Muscle layer of colon (tissue), 2 donors: ENCODE results near the gene SLC7A6OS.
A peak's percentile ranks its signal among the peaks of the same experiment; 100 is the strongest.

Source experiments
- H3K27ac ChIP-seq: one replicate; pipeline ENCODE4 v1.7.0; 2013; ENCODE audit warnings: low read depth, mild to moderate bottlenecking, low read length, moderate library complexity
- H3K27me3 ChIP-seq, 2 donors: one replicate each; pipeline ENCODE4 v1.7.0; 2013; ENCODE audit warnings: low read length in 2 of 2, mild to moderate bottlenecking in 2 of 2; ENCODE audit not compliant: insufficient read depth in 2 of 2, control insufficient read depth in 1 of 2
- H3K36me3 ChIP-seq: one replicate; pipeline ENCODE4 v1.7.0; 2013; ENCODE audit warnings: mild to moderate bottlenecking, low read length; ENCODE audit not compliant: insufficient read depth
- H3K4me1 ChIP-seq: one replicate; pipeline ENCODE4 v1.7.0; 2013; ENCODE audit warnings: mild to moderate bottlenecking, low read length; ENCODE audit not compliant: insufficient read depth
- H3K4me3 ChIP-seq, 2 donors: one replicate each; pipeline ENCODE4 v1.7.0; 2013; ENCODE audit warnings: low read length in 2 of 2, low read depth in 1 of 2, mild to moderate bottlenecking in 1 of 2, moderate library complexity in 1 of 2
- H3K9ac ChIP-seq: one replicate; pipeline ENCODE4 v1.7.0; 2013; ENCODE audit warnings: low read length
- H3K9me3 ChIP-seq: one replicate; pipeline ENCODE4 v1.7.0; 2013; ENCODE audit warnings: mild to moderate bottlenecking, low read length
- donor health status: abdominal sarcoma.
- donor health status: Adenocarcinoma of cecum.

SLC7A6OS gene

DNA sequence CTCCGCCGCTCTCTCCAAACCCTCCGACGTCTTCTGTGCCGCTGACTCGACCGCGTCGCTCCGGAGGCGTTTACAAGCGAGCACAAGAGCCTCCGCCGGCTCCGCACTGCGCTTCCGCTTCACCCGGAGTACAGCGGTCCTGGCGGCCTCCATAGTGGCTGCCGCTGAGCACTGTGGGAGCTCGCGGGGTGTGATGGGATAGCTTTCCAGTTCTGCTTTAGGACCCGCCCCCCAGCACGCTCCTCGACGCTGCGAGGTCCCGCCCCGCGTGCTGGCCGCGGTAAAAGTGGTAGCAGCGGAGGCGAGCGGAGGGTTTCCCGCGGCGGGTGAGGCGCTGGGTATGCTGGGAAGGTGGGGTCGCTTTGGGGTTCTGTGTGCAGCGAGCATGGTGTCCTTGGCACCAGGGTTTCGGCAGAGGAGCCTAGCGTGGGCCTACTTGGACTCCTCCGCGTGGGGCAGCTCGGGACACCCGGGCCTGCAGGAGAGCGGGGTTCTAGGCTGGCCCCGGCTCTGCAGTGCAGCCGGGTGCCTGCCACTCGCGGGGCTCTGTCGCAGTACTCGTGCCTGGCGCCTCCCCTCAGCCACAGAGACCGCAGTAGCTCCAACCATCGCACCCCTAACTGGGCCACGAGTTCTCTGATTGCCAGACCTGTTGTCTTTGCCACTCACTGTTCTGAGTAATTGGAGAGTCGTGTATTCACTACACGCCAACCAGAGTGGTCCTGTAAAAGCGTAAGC is at the start of gene SLC7A6OS, which contains the start of gene PRMT7:
Gene SLC7A6OS, minus strand, starts transcription at position 173 of the 738 bp plus-strand sequence. Its CDS starts 20 bp downstream, at position 153.
Gene PRMT7, plus strand, starts transcription at position 246 of the 738 bp plus-strand sequence. CDS start 4,961 bp downstream, outside the sequence.
- Histone ChIP-seq H3K27me3 (no peaks in the 10 kb centered on the region), H3K9me3 (no peaks in the 10 kb centered on the region), H3K4me1 (peaks cover 21% of the 10 kb centered on the region), H3K9ac (peak within 1 kb of the TSS; percentile 84), H3K4me3 (peak within 1 kb of the TSS; percentile 77 to 89), H3K27ac (peak within 1 kb of the TSS; percentile 43), H3K36me3 (peaks cover 28% of the 10 kb centered on the region)

DNA sequence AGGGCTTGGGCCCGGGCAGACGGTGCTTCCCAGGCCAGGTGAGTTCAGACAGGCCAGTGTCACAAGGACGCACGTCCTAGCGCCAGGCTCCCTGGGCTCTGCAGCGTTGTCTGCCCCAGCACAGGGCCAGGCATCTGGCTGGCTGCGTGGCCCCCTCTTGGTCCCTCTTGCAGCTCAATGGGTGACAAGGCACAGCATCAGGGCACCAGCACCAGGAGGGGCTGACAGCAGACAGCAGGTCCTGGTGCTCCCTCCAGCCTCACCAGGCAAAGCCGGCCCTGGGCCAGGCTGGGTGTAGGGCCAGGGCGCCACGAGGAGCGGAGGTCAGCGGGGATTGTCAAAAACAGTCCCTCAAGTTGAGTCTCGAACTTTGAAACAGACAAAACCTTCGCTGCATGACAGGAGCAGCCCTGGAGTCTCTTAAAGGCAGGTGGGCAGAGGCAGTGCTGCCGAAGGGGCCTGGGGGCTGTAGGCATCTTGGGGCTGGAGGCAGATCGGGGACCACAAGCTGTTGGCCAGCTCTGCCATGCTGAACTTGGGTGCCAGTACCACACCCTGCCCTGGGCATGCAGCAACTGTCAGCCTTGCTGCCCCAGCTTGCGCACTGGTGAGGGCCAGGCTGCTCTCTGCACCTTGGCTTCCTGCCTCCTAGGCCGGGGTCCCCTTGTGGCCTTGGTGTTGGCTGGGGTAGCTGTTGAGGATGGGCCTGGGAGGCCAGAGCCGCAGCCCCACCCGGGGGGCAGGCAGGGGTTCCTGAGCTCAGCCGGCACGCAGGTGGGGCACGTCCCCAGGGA is 48.8 kb upstream of the SLC7A6OS start:
- H3K9me3 ChIP-seq: no peaks in the 10 kb centered on the region
- no peak overlapping the region for H3K9ac ChIP-seq
- no peak overlapping the region for H3K27ac ChIP-seq
- peaks cover 10% of the 10 kb centered on the region for H3K4me1 ChIP-seq
- no peak overlapping the region for H3K4me3 ChIP-seq
- H3K36me3 ChIP-seq: peaks cover 25% of the 10 kb centered on the region
- peaks cover 0 to 10% of the 10 kb centered on the region in 2 donors for H3K27me3 ChIP-seq

DNA sequence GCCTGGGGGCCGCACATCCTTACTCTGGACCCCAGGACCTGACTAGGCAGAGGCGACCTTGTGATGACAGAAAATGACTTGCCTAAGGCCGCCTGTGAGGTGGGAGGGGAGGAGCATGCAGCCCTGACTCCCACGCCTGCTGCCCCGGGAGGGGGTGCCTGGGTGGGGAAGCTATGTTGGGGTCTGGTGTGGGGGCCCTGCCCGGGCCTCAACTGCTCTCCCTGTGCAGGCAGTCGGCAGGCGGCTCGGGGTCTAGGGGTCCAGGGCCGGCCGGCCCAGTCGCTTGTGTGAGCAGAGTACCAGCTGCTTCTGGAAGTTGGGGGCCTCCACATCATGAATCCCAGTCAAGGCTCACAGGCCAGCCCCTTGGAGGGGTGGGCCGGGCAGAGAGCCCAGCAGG is 48.2 kb upstream of the SLC7A6OS start:
- peaks cover 0 to 3% of the 10 kb centered on the region in 2 donors for H3K27me3 ChIP-seq

DNA sequence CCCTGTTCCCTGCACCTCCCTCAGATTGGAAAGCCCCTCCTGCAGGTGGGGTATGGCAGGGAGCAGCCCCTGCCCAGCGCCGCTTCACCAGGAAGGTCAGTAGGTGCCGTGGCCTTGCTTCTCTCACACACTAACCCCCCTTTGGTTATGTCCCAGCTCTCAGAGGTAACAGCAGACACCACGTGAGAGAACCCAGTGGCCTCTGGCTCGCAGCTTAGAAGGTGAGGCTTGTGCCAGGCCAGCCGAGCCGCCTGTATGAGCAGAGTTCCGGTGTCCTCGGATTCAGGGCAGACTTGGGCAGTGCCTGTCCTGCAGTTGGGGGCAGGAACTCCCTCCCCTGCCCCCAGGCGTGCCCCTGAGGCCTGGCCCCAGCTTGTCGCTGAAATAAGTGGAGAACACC is 47.2 kb upstream of the SLC7A6OS start:
- H3K4me1 ChIP-seq: peaks cover 10% of the 10 kb centered on the region
- H3K27ac ChIP-seq: no peak overlapping the region
- H3K9me3 ChIP-seq: no peaks in the 10 kb centered on the region
- H3K9ac ChIP-seq: no peak overlapping the region
- peaks cover 41% of the 10 kb centered on the region for H3K36me3 ChIP-seq
- no peak overlapping the region for H3K4me3 ChIP-seq
- no peaks in the 10 kb centered on the region for H3K27me3 ChIP-seq

More for the DNA sequence above, 48.2 kb upstream of the SLC7A6OS start:
- no peaks in the 10 kb centered on the region for H3K9me3 ChIP-seq
- no peak overlapping the region for H3K27ac ChIP-seq
- H3K36me3 ChIP-seq: peaks cover 31% of the 10 kb centered on the region
- peaks cover 10% of the 10 kb centered on the region for H3K4me1 ChIP-seq
- no peak overlapping the region for H3K4me3 ChIP-seq
- no peak overlapping the region for H3K9ac ChIP-seq

DNA sequence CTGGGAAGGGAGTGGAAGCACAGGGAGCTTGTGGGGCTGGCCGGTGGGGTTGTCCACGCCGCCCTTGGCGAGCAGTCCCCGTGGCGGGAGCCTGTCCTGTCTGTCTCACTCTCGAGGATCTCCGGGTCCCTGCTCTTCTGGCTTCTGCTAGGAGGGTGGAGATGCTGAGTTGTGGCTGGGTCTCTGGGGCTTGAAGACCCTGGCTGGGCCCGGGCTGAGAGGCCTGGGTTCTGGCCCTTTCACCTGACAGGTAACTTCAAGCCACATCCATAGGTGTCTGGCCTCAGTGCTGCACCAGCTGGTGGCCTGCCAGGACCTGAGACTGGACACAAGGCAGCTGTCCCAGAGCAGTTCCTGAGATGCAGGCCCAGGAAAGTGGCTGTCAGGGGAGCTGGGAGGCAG is 46.8 kb upstream of the SLC7A6OS start:
- Histone ChIP-seq H3K36me3 (peaks cover 45% of the 10 kb centered on the region), H3K9ac (no peak overlapping the region), H3K4me1 (peaks cover 7% of the 10 kb centered on the region), H3K27ac (no peak overlapping the region), H3K9me3 (no peaks in the 10 kb centered on the region), H3K27me3 (no peaks in the 10 kb centered on the region), H3K4me3 (no peak overlapping the region)

DNA sequence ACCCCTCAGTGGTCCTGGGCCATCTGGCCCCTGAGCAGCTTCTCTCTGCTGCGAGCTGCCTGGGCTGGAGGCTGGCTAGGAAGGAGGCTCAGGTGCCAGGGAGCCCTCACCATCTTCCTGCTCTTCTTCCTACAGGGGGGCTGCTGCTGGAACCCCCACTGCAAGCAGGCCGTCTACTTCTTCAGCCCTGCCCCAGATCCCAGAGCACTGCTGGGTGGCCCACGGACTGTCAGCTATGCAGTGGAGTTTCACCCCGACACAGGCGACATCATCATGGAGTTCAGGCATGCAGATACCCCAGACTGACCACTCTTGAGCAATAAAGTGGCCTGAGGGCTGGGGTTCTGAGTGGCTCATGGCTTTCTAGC is 46.2 kb upstream of the SLC7A6OS start:
- Histone ChIP-seq H3K9ac (no peak overlapping the region), H3K4me3 (no peak overlapping the region), H3K4me1 (peaks cover under 1% of the 10 kb centered on the region), H3K27me3 (no peaks in the 10 kb centered on the region), H3K9me3 (no peaks in the 10 kb centered on the region), H3K36me3 (peaks cover 51% of the 10 kb centered on the region), H3K27ac (no peak overlapping the region)

DNA sequence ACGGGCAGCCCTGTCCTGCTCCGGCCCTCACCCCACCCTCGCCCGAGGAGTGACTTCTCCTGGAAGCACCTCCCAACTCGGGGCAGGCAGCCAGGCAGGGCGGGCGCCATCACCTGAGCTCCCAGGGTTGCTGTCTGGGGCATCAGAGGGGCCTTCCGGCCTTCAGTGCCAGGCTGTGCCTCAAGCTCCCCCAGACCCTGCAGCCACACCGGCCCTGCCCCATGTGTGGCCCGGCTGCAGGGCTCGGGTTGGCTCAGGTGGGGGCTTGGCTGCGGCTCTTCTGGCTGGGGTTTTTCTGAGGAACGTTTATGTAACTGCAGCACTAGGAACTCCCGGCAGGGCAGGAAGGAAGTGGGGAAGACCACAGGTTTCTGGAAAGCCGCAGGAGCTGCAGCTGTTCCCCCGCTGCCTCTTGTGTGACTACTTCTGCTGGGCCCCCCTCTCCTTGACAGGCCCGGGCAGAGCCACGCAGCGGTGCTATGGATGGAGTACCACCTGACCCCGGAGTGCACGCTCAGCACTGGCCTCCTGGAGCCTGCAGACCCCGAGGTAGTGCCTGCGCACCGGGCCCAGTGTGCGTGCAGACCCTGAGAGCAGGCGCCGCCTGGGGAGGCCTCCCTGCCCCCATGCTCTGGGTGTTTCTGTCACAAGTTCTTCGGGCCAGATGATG is 45.6 kb upstream of the SLC7A6OS start:
- Histone ChIP-seq H3K9ac (no peak overlapping the region), H3K4me1 (no peaks in the 10 kb centered on the region), H3K36me3 (peaks cover 56% of the 10 kb centered on the region), H3K9me3 (no peaks in the 10 kb centered on the region), H3K27ac (no peak overlapping the region), H3K4me3 (no peak overlapping the region), H3K27me3 (no peaks in the 10 kb centered on the region)

DNA sequence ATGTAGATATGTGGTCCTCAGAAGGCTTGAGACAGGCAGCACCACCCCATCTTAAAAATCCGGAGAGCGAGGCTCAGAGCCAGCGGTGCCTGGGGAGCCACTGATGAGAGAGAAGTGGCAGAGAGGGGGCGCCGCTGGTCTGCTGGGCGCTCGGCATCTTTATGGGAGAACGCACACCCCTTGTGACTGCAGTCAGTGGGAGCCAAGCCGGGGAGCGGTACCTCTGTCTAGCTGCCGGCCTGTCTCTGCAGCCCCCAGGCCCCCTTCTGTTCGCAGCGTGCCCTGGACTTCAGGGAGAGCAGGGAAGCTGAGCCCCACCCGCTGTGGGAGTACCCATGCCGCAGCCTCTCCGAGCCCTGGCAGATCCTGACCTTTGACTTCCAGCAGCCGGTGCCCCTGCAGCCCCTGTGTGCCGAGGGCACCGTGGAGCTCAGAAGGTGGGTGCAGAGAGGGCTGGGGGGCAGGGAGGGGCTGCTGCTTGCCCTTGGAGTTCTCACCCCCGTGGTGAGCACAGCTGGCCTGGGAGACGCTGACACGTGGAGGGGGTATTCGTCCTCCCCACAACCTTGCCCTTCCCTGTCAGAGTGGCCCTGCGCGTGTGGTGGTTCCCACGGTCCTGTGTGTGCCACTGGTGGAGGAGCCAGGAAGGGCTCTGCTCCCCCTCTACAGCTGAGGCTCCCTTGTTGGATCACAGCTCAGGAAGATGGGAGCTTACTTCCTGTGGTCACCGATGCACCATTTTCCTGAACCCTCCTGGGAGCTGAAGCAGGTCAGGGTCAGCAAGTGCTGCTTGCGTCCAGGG is 44.9 kb upstream of the SLC7A6OS start:
- Histone ChIP-seq H3K4me1 (no peaks in the 10 kb centered on the region), H3K9ac (no peak overlapping the region), H3K27ac (no peak overlapping the region), H3K9me3 (no peaks in the 10 kb centered on the region), H3K36me3 (peaks cover 58% of the 10 kb centered on the region), H3K27me3 (no peaks in the 10 kb centered on the region), H3K4me3 (no peak overlapping the region)

DNA sequence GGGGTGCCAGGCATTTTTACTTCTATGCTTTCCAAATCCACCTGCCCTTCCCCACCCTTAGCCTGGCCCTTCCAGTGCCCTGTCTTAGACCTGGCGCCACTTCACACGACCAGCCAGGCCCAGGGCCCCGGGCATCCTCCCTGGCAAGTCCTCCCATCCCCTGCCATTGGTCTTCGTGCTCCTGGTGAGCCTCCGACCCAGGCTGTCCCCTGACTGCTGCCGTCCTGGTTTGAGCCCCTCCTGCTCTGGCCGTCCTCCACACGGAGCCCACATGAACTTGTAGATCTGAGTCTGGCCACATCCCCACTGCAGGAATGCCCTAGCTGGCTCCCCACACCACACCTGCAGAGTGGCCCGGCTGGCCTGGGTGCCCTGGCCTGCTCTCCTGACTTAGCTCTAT is 44.1 kb upstream of the SLC7A6OS start:
- Histone ChIP-seq H3K9me3 (no peaks in the 10 kb centered on the region), H3K27ac (no peak overlapping the region), H3K4me1 (no peaks in the 10 kb centered on the region), H3K36me3 (peaks cover 58% of the 10 kb centered on the region), H3K27me3 (no peaks in the 10 kb centered on the region), H3K4me3 (no peak overlapping the region), H3K9ac (no peak overlapping the region)

DNA sequence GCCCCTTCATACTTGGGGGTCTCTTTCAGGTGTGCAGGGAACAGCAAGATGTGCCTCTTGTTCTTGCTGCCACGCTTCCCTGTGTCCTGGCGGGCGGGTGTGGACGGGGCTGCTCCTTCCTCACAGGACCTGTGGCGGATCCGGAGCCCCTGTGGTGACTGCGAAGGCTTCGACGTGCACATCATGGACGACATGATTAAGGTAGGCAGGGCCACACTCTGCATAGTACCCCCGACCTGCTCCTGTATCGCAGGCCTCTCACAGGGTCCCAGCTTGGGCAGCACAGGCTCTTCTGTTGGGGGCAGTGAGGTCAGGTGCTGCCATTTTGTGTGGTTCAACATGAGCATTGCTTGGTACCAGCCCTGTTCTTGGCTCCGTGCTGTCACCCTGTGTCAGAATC is 42.6 kb upstream of the SLC7A6OS start:
- Histone ChIP-seq H3K9ac (no peak overlapping the region), H3K27ac (no peak overlapping the region), H3K4me1 (no peaks in the 10 kb centered on the region), H3K27me3 (no peaks in the 10 kb centered on the region), H3K36me3 (peaks cover 72% of the 10 kb centered on the region), H3K4me3 (no peak overlapping the region), H3K9me3 (no peaks in the 10 kb centered on the region)
